ENCODE data around the gene PPP3CA. TPM values are rescaled to one million over a fixed set of nuclear protein-coding genes. Genes with fewer than 3 reads are reported as not detected.
A peak's percentile ranks its signal among the peaks of the same experiment; 100 is the strongest.

PPP3CA gene
- total RNA-seq = 77.1 and 115 TPM in 2 replicates

GRCh38 chr4:101347267-101347556 lies at the start of gene PPP3CA:
Gene PPP3CA (minus strand): TSS chr4:101347526.
- no peak for DNase-seq

- DNase-seq = peak; percentile 21
These were observed 45.9 kb upstream of the PPP3CA start for GRCh38 chr4:101393256-101393655.

- DNase-seq = no peak
These were observed 23.4 kb upstream of the PPP3CA start for GRCh38 chr4:101370663-101371210.

- no peak for DNase-seq
These were observed 19.9 kb upstream of the PPP3CA start for GRCh38 chr4:101367201-101367600.

GRCh38 chr4:101366331-101366730 lies 19.0 kb upstream of the PPP3CA start:
- no peak for DNase-seq

- DNase-seq = peak; percentile 10
These were observed 10.4 kb upstream of the PPP3CA start for GRCh38 chr4:101357751-101358150.

- DNase-seq = peak; percentile 82
These were observed 9.6 kb upstream of the PPP3CA start for GRCh38 chr4:101356928-101357327.

GRCh38 chr4:101355767-101356702 lies 8.7 kb upstream of the PPP3CA start:
- peak; percentile 85 for DNase-seq

- DNase-seq = no peak
These were observed 7.9 kb upstream of the PPP3CA start for GRCh38 chr4:101355246-101355645.

GRCh38 chr4:101349801-101350064 lies 2.4 kb upstream of the PPP3CA start:
- DNase-seq = peak; percentile 17

- DNase-seq = peak; percentile 59
These were observed 1.9 kb upstream of the PPP3CA start for GRCh38 chr4:101348995-101349800.

- DNase-seq = no peak
These were observed 1.1 kb upstream of the PPP3CA start for GRCh38 chr4:101348367-101348827.

- DNase-seq = peak; percentile 98
These were observed 436 bp upstream of the PPP3CA start for GRCh38 chr4:101347557-101348366.

GRCh38 chr4:101346351-101347266 lies 717 bp downstream of the PPP3CA start:
- peak; percentile 65 for DNase-seq

- peak; percentile 62 for DNase-seq
These were observed 1.6 kb downstream of the PPP3CA start for GRCh38 chr4:101345596-101346350.

- DNase-seq = peak; percentile 38
These were observed 2.1 kb downstream of the PPP3CA start for GRCh38 chr4:101345271-101345595.

GRCh38 chr4:101339332-101339731 lies 8.0 kb downstream of the PPP3CA start:
- DNase-seq = no peak

- DNase-seq = peak; percentile 49
These were observed 9.6 kb downstream of the PPP3CA start for GRCh38 chr4:101337688-101338087.

GRCh38 chr4:101334963-101335572 lies 12.3 kb downstream of the PPP3CA start:
- no peak for DNase-seq

GRCh38 chr4:101332424-101332823 lies 14.9 kb downstream of the PPP3CA start:
- no peak for DNase-seq
